ENCODE measurements around the gene ZNF827.

The ZNF827 gene

DNA sequence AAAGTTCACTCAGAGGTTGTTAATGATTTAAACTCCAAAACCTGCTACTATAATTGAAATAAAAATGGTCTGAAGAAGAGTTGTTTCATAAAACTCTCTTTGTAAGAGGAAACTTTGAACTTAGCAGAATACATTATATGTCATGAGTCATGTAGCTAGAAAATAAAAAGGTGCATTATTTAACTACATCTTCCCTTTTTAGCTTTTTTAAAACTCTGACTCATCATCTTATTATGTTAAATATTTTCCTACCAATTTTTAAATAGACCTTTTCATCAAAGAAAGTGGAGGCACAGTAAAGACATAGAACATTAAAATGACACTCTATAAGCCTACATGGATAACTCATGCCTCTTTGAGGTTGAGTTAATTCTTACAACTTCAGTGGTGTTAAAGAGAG lies 1.2 kb upstream of the ZNF827 start:
- no peak for DNase-seq (ENCODE audit: low spot score)
- in situ Hi-C loops (cut with MboI; ENCODE audit: low pct_unique_long_range_greater_than_20kb, low sequenced_read_pairs, unreplicated experiment): no loop called here
- TF ChIP-seq, protein P1, sequence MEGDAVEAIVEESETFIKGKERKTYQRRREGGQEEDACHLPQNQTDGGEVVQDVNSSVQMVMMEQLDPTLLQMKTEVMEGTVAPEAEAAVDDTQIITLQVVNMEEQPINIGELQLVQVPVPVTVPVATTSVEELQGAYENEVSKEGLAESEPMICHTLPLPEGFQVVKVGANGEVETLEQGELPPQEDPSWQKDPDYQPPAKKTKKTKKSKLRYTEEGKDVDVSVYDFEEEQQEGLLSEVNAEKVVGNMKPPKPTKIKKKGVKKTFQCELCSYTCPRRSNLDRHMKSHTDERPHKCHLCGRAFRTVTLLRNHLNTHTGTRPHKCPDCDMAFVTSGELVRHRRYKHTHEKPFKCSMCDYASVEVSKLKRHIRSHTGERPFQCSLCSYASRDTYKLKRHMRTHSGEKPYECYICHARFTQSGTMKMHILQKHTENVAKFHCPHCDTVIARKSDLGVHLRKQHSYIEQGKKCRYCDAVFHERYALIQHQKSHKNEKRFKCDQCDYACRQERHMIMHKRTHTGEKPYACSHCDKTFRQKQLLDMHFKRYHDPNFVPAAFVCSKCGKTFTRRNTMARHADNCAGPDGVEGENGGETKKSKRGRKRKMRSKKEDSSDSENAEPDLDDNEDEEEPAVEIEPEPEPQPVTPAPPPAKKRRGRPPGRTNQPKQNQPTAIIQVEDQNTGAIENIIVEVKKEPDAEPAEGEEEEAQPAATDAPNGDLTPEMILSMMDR (IDR thresholded peaks at IDR 0.05; ENCODE audit: extremely low read depth, insufficient read depth, missing control alignments): no peak

DNA sequence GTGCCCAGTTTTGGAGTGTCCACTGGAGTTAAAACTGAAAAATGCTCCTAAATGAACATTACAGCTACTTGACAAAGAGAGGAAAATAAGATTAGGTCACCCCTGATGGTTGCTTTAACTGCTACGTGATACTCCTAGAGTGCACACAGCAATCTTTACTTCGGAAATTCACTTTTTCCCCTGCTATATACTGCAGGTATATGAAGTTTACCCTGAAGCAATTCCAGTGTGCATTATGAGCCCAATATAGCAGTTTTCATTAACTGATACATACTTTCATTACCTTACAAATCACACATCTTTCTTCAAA lies 773 bp upstream of the ZNF827 start:
- in situ Hi-C loops (cut with MboI; ENCODE audit: low pct_unique_long_range_greater_than_20kb, low sequenced_read_pairs, unreplicated experiment): no loop called here
- TF ChIP-seq, protein P1 (IDR thresholded peaks at IDR 0.05; ENCODE audit: extremely low read depth, insufficient read depth, missing control alignments): no peak
- DNase-seq (ENCODE audit: low spot score): no peak

DNA sequence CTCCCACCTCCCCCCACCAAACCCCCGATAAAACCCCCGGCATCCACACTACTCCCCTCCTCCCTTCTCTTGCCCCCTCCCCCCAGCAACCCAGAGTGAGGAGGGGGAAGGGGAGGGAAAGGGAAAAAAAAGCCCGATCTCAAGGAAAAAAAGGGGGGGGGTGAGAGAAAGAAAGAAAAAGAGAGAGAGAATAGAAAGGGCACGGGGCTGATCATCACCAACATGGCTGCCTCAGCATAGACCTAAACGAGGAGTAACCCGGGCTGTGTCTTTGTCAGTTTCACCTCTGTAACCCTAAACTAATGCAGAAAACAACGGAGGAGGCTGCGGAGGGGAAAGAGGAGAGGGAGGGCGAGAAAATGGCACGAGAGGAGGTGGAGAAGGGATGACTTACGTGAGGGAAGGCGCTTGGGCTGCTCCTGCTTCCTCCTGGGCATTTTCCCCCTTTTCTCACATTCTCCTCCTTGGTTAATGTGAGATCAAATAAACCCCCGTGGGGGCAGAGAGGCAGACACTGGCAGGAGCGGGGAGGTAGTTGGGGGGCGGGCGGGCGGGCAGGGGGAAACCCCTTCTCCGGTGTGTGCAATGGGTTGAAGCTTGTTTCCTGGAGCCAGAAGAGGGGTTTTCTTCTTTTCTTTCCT lies 532 bp downstream of the ZNF827 start:
- TF ChIP-seq, protein P1 (IDR thresholded peaks at IDR 0.05; ENCODE audit: extremely low read depth, insufficient read depth, missing control alignments): no peak
- DNase-seq (ENCODE audit: low spot score): peak; percentile 67
- in situ Hi-C loops (cut with MboI; ENCODE audit: low pct_unique_long_range_greater_than_20kb, low sequenced_read_pairs, unreplicated experiment): no loop called here

DNA sequence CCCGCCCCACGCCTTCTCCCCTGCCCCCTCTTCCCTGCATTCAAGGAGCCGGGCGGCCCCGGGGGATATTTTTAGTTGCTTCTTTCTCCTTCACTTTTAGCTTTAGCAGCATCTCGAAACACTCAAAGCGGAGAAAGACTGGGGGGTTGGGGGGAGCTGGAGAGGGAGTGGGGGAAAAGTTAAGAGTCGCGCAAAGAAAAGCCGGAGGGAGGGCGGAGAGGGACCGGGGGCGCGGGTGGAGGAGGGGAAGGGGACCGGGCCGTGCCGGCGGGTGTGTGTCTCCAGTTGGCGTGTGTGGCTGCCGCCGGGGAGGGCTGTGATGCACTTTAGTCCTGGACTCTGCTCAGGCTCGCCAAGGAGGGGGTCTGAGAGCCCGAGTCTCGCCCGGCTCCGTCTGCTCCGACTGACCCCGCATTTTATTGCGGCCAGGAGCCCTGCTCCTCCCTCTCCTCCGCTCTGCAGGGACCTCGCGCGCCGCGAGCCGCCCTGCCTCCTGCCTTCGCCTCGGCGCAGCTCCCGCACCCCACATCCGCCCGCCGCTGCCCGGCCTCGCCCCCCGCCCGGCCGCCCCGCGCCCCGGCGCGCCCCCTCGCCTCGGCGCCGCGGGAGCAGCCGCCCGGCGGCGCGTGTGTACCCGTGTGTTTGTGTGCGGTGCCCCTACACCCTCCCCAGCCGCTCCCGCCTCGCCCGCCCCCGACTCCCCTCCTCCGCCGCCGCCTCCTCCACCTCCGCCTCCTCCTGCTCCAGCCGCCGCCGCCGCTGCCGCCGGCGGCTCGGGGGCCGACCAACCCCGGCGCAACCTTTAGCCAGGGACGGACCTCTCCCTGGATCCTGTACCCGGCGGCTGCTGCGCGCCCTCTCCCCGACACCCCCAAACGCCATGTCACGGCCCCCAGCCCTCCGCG lies 1.4 kb downstream of the ZNF827 start:
- in situ Hi-C loops (cut with MboI; ENCODE audit: low pct_unique_long_range_greater_than_20kb, low sequenced_read_pairs, unreplicated experiment): no loop called here
- peak; percentile 77 for DNase-seq (ENCODE audit: low spot score)
- TF ChIP-seq, protein P1 (IDR thresholded peaks at IDR 0.05; ENCODE audit: extremely low read depth, insufficient read depth, missing control alignments): no peak

- in situ Hi-C loops (cut with MboI; ENCODE audit: low pct_unique_long_range_greater_than_20kb, low sequenced_read_pairs, unreplicated experiment): no loop called here
- peak; percentile 86 for DNase-seq (ENCODE audit: low spot score)
- TF ChIP-seq, protein P1 (IDR thresholded peaks at IDR 0.05; ENCODE audit: extremely low read depth, insufficient read depth, missing control alignments): peak; percentile 6
Observed at GRCh38 chr4:145936142-145936996, 2.3 kb downstream of the ZNF827 start.
